Neuronal stem cell (in vitro differentiated cells): Measurements from ENCODE around the gene DOLPP1.

ENCODE experiments used
- DNase-seq: peaks from one replicate; pipeline ENCODE4 v3.0.0-alpha.2; 2013; ENCODE audit warnings: low spot score
- H2AFZ ChIP-seq: one replicate; pipeline ENCODE4 v1.6.1; 2013; ENCODE audit warnings: mild to moderate bottlenecking, low read length, inconsistent platforms
- H2AK5ac ChIP-seq: 2 replicates; pipeline ENCODE4 v1.6.1; 2013; ENCODE audit warnings: low read depth, mild to moderate bottlenecking, inconsistent platforms, low read length, moderate library complexity, mixed read lengths
- H2BK120ac ChIP-seq: 2 replicates; pipeline ENCODE4 v1.6.1; 2013; ENCODE audit warnings: low read depth, mild to moderate bottlenecking, inconsistent platforms, low read length, moderate library complexity, mixed read lengths
- H2BK12ac ChIP-seq: one replicate; pipeline ENCODE4 v1.6.1; 2013; ENCODE audit warnings: low read length, inconsistent platforms
- H2BK15ac ChIP-seq: 2 replicates; pipeline ENCODE4 v1.6.1; 2013; ENCODE audit warnings: mild to moderate bottlenecking, low read length, inconsistent platforms, mixed read lengths
- H2BK5ac ChIP-seq: one replicate; pipeline ENCODE4 v1.6.1; 2013; ENCODE audit warnings: inconsistent platforms, mild to moderate bottlenecking, low read length, moderate library complexity
- H3K14ac ChIP-seq: one replicate; pipeline ENCODE4 v1.6.1; 2013; ENCODE audit warnings: low read length, inconsistent platforms
- H3K18ac ChIP-seq: 2 replicates; pipeline ENCODE4 v1.6.1; 2013; ENCODE audit warnings: low read length, inconsistent platforms
- H3K23ac ChIP-seq: 2 replicates; pipeline ENCODE4 v1.6.1; 2013; ENCODE audit warnings: low read depth, mild to moderate bottlenecking, mixed read lengths, low read length, inconsistent platforms; ENCODE audit not compliant: poor library complexity
- H3K27ac ChIP-seq: replicated peaks from 3 replicates; pipeline ENCODE4 v1.5.1; 2013; ENCODE audit warnings: low read length, inconsistent platforms
- H3K27me3 ChIP-seq, 3 experiments: 2 replicates each; pipeline ENCODE4 v1.6.1; 2013; ENCODE audit warnings: low read length in 3 of 3, mild to moderate bottlenecking in 2 of 3, inconsistent platforms in 1 of 3, low read depth in 1 of 3, mixed read lengths in 1 of 3, moderate library complexity in 1 of 3; ENCODE audit not compliant: control insufficient read depth in 3 of 3, insufficient read depth in 3 of 3
- H3K36me3 ChIP-seq, 2 donors: replicated peaks in 1 of 2; 2 replicates each; pipeline ENCODE4 v1.6.1; 2013; ENCODE audit warnings: low read length in 2 of 2; ENCODE audit not compliant: control insufficient read depth in 2 of 2, insufficient read depth in 2 of 2
- H3K4ac ChIP-seq: 2 replicates; pipeline ENCODE4 v1.6.1; 2013; ENCODE audit warnings: inconsistent platforms, mild to moderate bottlenecking, low read length, moderate library complexity
- H3K4me1 ChIP-seq, 2 donors: 1 replicate in 1 of 2; 2 replicates in 1 of 2; pipeline ENCODE4 v1.6.1; 2013; ENCODE audit warnings: low read length in 2 of 2, low read depth in 1 of 2; ENCODE audit not compliant: control insufficient read depth in 2 of 2, insufficient read depth in 1 of 2
- H3K4me2 ChIP-seq: one replicate; pipeline ENCODE4 v1.6.1; 2013; ENCODE audit warnings: mild to moderate bottlenecking, low read length, inconsistent platforms; ENCODE audit not compliant: insufficient read depth, poor library complexity, severe bottlenecking
- H3K4me3 ChIP-seq, 2 donors: 2 replicates each; pipeline ENCODE4 v1.5.1; 2013; ENCODE audit warnings: low read length in 2 of 2, mild to moderate bottlenecking in 2 of 2, inconsistent platforms in 1 of 2, moderate library complexity in 1 of 2
- H3K79me1 ChIP-seq: one replicate; pipeline ENCODE4 v1.6.1; 2013; ENCODE audit warnings: low read depth, mild to moderate bottlenecking, inconsistent platforms, low read length, moderate library complexity
- H3K9ac ChIP-seq: one replicate; pipeline ENCODE4 v1.6.1; 2013; ENCODE audit warnings: mild to moderate bottlenecking, low read depth, low read length, inconsistent platforms; ENCODE audit not compliant: poor library complexity
- H3K9me3 ChIP-seq, 2 donors: replicated peaks in 1 of 2; 2 replicates each; pipeline versions ENCODE3 to v1.6.1; 2013; ENCODE audit warnings: low read length in 2 of 2, mild to moderate bottlenecking in 2 of 2, inconsistent platforms in 1 of 2, low read depth in 1 of 2, mixed read lengths in 1 of 2, moderate library complexity in 1 of 2; ENCODE audit not compliant: control insufficient read depth in 2 of 2, insufficient read depth in 1 of 2
- H4K8ac ChIP-seq: one replicate; pipeline ENCODE4 v1.6.1; 2013; ENCODE audit warnings: low read depth, mild to moderate bottlenecking, inconsistent platforms, low read length, moderate library complexity
- H4K91ac ChIP-seq: one replicate; pipeline ENCODE4 v1.6.1; 2013; ENCODE audit warnings: low read length, low read depth, mild to moderate bottlenecking, inconsistent platforms; ENCODE audit not compliant: poor library complexity
- WGBS, 2 donors: extraction: QIAGEN DNeasy Blood & Tissue Kit; methylation state at CpG; one replicate each; pipeline ENCODE4 v1.1.7; 2013; ENCODE audit warnings: missing lambda C conversion rate in 2 of 2, mixed read lengths in 1 of 2; ENCODE audit not compliant: insufficient read length in 2 of 2, insufficient replicate concordance in 1 of 2; ENCODE audit errors: extremely low coverage in 2 of 2; 5-methylcytosine and 5-hydroxymethylcytosine counted together

Gene DOLPP1

DNA sequence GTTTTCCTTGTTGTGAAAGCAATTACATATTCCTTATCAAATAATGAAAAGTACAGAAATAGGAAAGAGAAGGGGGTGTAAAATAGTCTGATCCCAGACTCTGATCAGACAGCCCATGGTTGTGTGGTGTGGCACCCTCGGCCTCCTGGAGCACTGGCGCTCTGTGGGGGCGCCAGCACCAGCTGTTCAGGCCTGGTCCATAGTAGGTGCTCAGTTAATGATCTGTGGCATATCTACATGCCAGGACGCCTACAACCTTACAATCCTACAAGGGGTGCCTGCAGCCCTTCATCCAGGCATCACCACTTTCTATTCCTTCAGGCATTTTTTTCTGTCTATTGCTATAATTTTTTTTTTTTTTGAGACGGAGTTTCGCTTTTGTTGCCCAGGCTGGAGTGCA, 27.9 kb upstream of the DOLPP1 start:
- Histone ChIP-seq H2BK120ac (no peak overlapping the region), H4K91ac (no peak overlapping the region), H3K4me1 (no peaks in the 10 kb centered on the region), H3K18ac (no peak overlapping the region), H3K14ac (no peak overlapping the region), H2BK12ac (no peak overlapping the region), H3K4ac (no peak overlapping the region), H3K27ac (no peak overlapping the region), H3K27me3 (no peaks in the 10 kb centered on the region), H3K36me3 (peaks cover 20 to 42% of the 10 kb centered on the region in 2 donors), H3K4me2 (no peak overlapping the region), H2AFZ (no peak overlapping the region), H2BK15ac (no peak overlapping the region), H3K4me3 (no peak overlapping the region), H3K9me3 (peaks cover 0 to 2% of the 10 kb centered on the region in 2 donors), H3K9ac (no peak overlapping the region), H2BK5ac (no peak overlapping the region), H2AK5ac (no peak overlapping the region), H4K8ac (no peak overlapping the region), H3K23ac (no peak overlapping the region), H3K79me1 (peaks cover 2% of the 10 kb centered on the region)
- WGBS, 2 donors, result no CpG with 5 or more reads among the region's 6 CpGs
- no peak for DNase-seq

DNA sequence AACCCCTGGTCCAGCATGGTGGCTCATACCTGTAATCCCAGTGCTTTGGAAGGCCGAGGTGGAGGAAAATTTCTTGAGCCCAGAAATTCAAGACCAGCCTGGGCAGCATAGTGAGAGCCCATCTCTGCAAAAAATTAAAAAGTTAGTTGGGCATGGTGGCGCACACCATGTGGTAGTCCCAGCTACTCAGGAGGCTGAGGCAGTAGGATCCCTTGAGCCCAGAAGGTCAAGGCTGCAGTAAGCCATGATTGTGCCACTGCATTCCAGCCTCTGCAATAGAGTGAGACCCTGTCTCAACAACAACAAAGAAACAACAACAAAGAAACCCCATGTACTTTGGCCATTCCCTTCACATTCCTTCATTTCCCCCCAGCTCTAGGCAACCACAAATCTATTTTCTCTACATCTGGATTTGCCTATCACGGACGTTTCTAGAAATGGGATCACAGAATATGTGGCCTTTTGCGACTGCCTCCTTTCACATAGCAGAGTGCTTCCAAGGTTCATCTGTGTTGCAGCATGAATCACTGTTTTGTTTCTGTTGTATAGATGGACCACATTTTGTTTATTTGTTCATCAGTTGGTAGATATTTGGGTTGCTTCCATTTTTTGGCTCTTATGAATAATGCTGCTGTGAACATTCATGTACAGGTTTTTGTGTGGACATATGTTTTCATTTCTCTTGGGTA, 26.6 kb upstream of the DOLPP1 start:
- no peak overlapping the region for H3K27ac ChIP-seq
- H3K14ac ChIP-seq, result no peak overlapping the region
- H3K18ac ChIP-seq, result no peak overlapping the region
- no peak overlapping the region for H3K4me2 ChIP-seq
- no peak overlapping the region for H2BK15ac ChIP-seq
- H2AFZ ChIP-seq, result no peak overlapping the region
- H2BK5ac ChIP-seq, result no peak overlapping the region
- no peak for DNase-seq
- H3K9me3 ChIP-seq, result peaks cover 0 to 2% of the 10 kb centered on the region in 2 donors
- WGBS, 2 donors, result no CpG with 5 or more reads among the region's 5 CpGs
- no peak overlapping the region for H3K4ac ChIP-seq
- H3K23ac ChIP-seq, result no peak overlapping the region
- H2BK12ac ChIP-seq, result no peak overlapping the region
- no peak overlapping the region for H4K8ac ChIP-seq
- H3K27me3 ChIP-seq, result no peaks in the 10 kb centered on the region
- H3K4me3 ChIP-seq, result no peak overlapping the region
- no peak overlapping the region for H4K91ac ChIP-seq
- no peak overlapping the region for H2AK5ac ChIP-seq
- no peaks in the 10 kb centered on the region for H3K4me1 ChIP-seq
- peaks cover 16 to 33% of the 10 kb centered on the region in 2 donors for H3K36me3 ChIP-seq
- H2BK120ac ChIP-seq, result no peak overlapping the region
- H3K9ac ChIP-seq, result no peak overlapping the region
- peaks cover 2% of the 10 kb centered on the region for H3K79me1 ChIP-seq

DNA sequence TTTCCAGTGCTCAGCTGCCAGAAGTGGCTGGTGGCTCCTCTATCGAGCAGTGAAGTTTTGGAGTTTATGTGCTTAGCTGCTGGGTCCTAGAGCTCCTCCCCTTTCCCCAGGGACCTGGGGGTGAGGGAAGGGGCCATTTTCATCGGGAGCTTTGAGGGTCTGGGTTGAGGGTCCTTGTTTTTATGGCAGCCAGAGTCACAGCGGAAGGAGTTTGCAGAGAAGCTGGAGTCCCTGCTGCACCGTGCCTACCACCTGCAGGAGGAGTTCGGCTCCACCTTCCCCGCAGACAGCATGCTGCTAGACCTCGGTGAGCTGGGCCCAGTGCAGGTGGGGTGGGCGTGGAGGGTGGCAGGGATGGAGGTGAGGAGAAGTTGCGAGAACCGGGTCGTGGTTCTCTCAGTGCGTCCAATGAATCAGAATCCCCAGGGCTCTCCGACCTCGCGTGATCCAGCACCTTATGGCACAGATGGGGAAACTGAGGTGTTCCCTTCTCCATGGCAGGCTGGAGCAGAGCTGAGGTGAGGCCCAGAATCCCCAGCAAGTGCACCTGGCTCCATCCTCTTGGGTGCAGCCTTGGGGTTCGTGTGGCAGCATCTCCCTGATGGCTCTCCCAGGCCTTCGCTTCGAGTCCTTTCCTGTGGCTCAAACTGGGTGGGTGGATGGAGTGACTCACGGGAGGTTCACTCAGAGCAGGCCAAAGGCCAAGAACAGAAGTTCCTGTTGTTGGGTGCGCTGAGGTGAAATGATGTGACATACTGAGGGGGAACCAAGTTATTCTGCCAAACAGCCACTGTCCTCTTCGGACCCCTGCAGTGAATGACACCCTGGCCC, 21.7 kb upstream of the DOLPP1 start:
- H3K27me3 ChIP-seq, result no peaks in the 10 kb centered on the region
- H2BK120ac ChIP-seq, result no peak overlapping the region
- no peak overlapping the region for H2BK15ac ChIP-seq
- no peak overlapping the region for H3K27ac ChIP-seq
- WGBS, 2 donors, result no CpG with 5 or more reads among the region's 21 CpGs
- peak overlapping the region; percentile 27 for H3K9ac ChIP-seq
- no peak overlapping the region for H2BK5ac ChIP-seq
- no peak overlapping the region for H2AFZ ChIP-seq
- H3K14ac ChIP-seq, result no peak overlapping the region
- H3K9me3 ChIP-seq, result no peaks in the 10 kb centered on the region
- no peak overlapping the region for H2BK12ac ChIP-seq
- H3K23ac ChIP-seq, result no peak overlapping the region
- H3K4me2 ChIP-seq, result no peak overlapping the region
- no peak overlapping the region for H3K18ac ChIP-seq
- no peak for DNase-seq
- no peak overlapping the region for H4K8ac ChIP-seq
- no peaks in the 10 kb centered on the region for H3K4me1 ChIP-seq
- H3K36me3 ChIP-seq, result peaks cover 17 to 38% of the 10 kb centered on the region in 2 donors
- no peak overlapping the region for H3K4ac ChIP-seq
- no peak overlapping the region for H4K91ac ChIP-seq
- H3K79me1 ChIP-seq, result no peaks in the 10 kb centered on the region
- no peak overlapping the region for H3K4me3 ChIP-seq
- H2AK5ac ChIP-seq, result no peak overlapping the region
